SJSA1 (cell line): ENCODE data around the gene CACNA1C. TPM values are rescaled to one million over a fixed set of nuclear protein-coding genes. Genes with fewer than 3 reads are reported as not detected.
A peak's percentile ranks its signal among the peaks of the same experiment; 100 is the strongest.

ENCODE experiments used
- DNase-seq, 2 experiments: peaks; one replicate each; pipeline ENCODE4 v3.0.0-alpha.2; 2015 to 2020; ENCODE audit warnings: low spot score in 2 of 2, low read depth in 1 of 2
- H3K27ac ChIP-seq: fragments of 250-450 bp; sonication (Bioruptor Pico); 2 replicates; pipeline ENCODE4 v1.5.1; 2020; ENCODE audit warnings: mild to moderate bottlenecking, moderate library complexity
- H3K27me3 ChIP-seq: fragments of 250-450 bp; sonication (Bioruptor Pico); replicated peaks from 2 replicates; pipeline ENCODE4 v1.5.1; 2020; ENCODE audit warnings: mild to moderate bottlenecking, moderate library complexity
- H3K36me3 ChIP-seq: fragments of 250-450 bp; sonication (Bioruptor Pico); 2 replicates; pipeline ENCODE4 v1.5.1; 2020; ENCODE audit warnings: mild to moderate bottlenecking
- H3K4me1 ChIP-seq: fragments of 250-450 bp; sonication (Bioruptor Pico); replicated peaks from 2 replicates; pipeline ENCODE4 v1.6.1; 2021; ENCODE audit warnings: mild to moderate bottlenecking
- H3K4me3 ChIP-seq: fragments of 250-450 bp; sonication (Bioruptor Pico); 2 replicates; pipeline ENCODE4 v1.5.1; 2020; ENCODE audit warnings: mild to moderate bottlenecking
- H3K9me3 ChIP-seq: fragments of 250-450 bp; sonication (Bioruptor Pico); replicated peaks from 2 replicates; pipeline ENCODE4 v1.5.1; 2020; ENCODE audit warnings: mild to moderate bottlenecking
- total RNA-seq: library from RNA; depleted of rRNA; stranded (reverse); fragments of >200 nt; shearing (Covaris generic); gene quantifications from 2 replicates; pipeline ENCODE4 v1.2.3, GENCODE V29; 2014

Gene CACNA1C
- total RNA-seq, 1 experiment from 2014 or later, result 6.1 TPM

DNA sequence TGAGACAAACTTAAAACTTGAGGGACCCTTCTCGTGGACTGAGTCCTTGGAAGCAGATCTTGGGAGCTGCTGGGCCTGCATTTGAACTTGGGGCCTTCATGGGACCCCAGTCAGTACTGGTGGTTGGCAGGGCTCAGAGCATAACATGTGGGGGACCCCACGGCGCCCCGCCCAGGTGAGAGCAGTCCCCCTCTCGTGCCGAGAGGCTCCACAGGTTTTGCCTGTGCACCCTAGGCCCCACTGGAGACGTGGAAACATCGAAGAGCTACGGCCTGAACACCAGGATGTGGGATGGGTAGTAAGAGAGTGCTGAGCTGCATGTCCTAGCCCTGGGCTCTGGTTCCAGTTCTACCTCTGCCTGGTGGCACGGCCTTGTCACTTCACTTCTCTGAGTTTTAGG lies 84.1 kb downstream of the CACNA1C start:
- Histone ChIP-seq H3K27ac (no peak overlapping the region), H3K4me1 (peaks cover 11% of the 10 kb centered on the region), H3K4me3 (no peak overlapping the region), H3K27me3 (no peaks in the 10 kb centered on the region), H3K36me3 (no peaks in the 10 kb centered on the region), H3K9me3 (no peaks in the 10 kb centered on the region)
- no peak for DNase-seq

DNA sequence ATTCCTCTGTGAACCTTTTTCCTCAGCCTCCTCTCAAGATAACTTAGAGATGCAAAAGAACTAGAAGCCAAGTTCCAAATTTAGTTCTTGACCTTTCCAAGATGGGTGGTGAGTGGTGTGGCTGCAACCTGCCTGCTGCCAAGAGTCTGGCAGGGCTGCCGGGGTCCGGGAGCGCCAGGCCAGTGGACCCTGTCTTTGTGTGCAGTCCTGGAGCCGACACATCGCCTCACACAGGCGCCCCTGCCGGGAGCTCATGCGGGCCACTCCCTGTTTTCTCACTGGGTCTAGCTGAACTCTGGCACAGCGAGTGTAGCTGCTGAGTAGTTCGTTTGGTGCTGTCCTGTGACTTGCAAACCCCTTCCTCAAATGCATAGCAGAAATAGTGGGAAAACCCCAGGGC lies 84.9 kb downstream of the CACNA1C start:
- Histone ChIP-seq H3K36me3 (no peaks in the 10 kb centered on the region), H3K4me3 (no peak overlapping the region), H3K27ac (no peak overlapping the region), H3K27me3 (no peaks in the 10 kb centered on the region), H3K4me1 (peaks cover 11% of the 10 kb centered on the region), H3K9me3 (no peaks in the 10 kb centered on the region)
- no peak for DNase-seq

DNA sequence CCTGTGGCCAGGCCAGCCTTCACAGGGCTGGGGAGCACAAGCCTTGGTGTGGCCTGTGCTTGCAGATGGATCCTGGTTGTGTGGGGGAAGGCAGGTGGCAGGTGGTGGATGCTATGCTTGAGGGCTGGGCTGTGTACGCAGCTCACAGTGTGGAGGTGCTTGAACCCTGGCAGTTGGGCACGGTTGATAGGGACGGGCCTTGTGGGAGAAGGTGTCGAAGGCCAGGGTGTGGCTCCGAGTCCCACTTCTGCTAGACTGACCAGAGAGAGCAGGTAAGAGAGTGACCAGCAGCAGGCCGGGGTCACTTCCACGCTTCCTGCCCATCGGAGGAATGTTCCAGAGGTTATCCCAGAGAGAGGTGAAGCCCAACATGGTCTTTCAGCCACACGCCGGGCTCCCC lies 85.5 kb downstream of the CACNA1C start:
- no peaks in the 10 kb centered on the region for H3K9me3 ChIP-seq
- peaks cover 11% of the 10 kb centered on the region for H3K4me1 ChIP-seq
- H3K27ac ChIP-seq, result no peak overlapping the region
- no peak for DNase-seq
- H3K4me3 ChIP-seq, result no peak overlapping the region
- H3K27me3 ChIP-seq, result no peaks in the 10 kb centered on the region
- no peaks in the 10 kb centered on the region for H3K36me3 ChIP-seq

DNA sequence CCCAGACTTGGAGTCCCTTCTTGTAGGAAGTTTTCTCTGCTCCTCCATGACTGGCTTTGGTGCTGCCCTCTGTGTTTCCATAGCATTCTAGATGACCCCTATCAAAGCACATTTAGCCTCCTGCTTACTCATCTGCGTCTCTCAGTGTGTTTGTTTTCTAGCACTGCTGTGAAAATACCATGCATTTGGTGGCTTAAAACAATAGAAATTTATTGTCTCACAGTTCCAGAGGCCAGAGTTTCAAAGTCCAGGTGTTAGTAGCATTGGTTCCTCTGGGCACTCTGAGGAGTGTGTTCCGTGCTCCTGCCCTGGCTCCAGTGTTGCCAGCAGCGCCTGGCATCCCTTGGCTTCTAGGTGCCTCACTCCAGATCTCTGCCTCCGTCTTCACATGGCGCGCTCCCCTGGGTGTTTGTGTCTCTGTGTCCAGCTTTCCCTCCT lies 86.1 kb downstream of the CACNA1C start:
- no peak for DNase-seq
- H3K9me3 ChIP-seq, result no peaks in the 10 kb centered on the region

DNA sequence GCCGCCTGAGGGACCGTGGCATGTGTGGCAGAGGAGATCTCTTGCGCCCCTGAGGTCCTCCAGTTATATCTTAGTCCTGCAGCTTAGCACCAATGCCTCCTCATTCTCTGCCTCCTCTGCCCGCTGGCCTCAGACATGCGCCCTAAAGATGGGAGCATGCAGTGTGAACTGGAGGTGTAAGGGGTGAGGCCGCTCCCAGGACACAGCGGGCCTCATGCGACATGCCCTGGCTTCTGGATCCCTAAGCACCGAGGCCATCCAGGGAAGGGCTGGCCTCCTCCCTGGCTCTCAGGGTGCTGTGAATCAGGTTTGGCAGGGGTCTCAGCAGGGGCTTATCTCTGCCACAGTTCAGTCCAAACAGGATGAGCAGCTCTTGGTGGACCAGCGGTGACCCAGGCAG lies 86.9 kb downstream of the CACNA1C start:
- DNase-seq, result no peak
- no peak overlapping the region for H3K4me3 ChIP-seq
- H3K27me3 ChIP-seq, result no peaks in the 10 kb centered on the region
- H3K9me3 ChIP-seq, result no peaks in the 10 kb centered on the region
- peaks cover 11% of the 10 kb centered on the region for H3K4me1 ChIP-seq
- no peak overlapping the region for H3K27ac ChIP-seq
- no peaks in the 10 kb centered on the region for H3K36me3 ChIP-seq

More for the DNA sequence above, 86.1 kb downstream of the CACNA1C start:
- Histone ChIP-seq H3K4me3 (no peak overlapping the region), H3K27ac (no peak overlapping the region), H3K36me3 (no peaks in the 10 kb centered on the region), H3K27me3 (no peaks in the 10 kb centered on the region), H3K4me1 (peaks cover 11% of the 10 kb centered on the region)

DNA sequence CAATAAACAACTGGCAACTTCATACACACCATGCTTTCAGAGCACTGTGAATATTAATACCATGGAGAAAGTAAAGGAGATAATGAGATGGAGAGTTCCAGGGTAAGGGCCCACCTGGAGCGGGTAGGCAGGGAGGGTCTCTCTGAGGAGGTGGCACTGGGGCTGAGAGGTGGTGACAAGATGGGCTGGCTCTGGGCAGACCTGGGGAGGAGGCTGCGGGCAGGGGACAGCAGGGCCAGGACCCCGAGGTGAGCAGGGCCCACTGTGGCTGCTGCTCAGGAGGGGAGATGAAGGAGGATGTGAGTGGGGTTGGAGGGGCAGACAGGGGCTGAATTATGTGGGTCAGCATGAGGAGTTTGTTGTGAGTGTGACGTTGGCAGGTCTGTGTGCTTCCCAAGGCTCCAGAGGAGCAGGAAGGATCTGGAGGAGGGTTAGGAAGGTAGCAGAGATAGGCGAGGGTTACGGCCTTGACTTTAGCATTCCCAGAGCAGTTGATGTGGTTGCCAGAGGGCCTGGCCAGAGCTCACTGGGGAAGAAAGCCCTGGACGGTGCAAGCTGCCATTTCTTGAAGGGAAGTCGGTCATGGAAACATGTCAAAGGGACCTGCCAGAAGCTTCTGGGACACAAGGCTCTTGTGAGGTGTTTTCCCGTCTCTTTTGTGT lies 88.2 kb downstream of the CACNA1C start:
- DNase-seq, result no peak
- H3K4me1 ChIP-seq, result peaks cover 16% of the 10 kb centered on the region
- H3K27me3 ChIP-seq, result no peaks in the 10 kb centered on the region
- H3K9me3 ChIP-seq, result no peaks in the 10 kb centered on the region
- no peak overlapping the region for H3K27ac ChIP-seq
- no peaks in the 10 kb centered on the region for H3K36me3 ChIP-seq
- no peak overlapping the region for H3K4me3 ChIP-seq

DNA sequence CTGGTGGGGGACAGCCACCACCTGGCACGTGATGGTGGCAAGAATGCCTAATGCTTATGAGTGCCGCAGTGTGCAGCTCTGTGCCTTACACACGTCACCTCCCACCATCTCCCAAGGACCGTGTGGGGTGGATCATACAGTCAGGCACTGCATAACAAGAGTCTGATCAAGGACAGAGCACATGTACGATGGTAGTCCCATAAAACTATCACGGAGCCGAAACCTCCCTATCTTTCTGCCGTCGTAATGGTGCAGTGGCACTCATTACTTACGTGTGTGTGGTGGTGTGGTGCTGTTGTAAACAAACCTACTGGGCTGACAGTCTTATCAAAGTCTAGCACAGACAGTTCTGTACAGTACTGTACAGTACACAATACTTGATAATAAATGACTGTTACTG lies 89.3 kb downstream of the CACNA1C start:
- Histone ChIP-seq H3K9me3 (no peaks in the 10 kb centered on the region), H3K36me3 (no peaks in the 10 kb centered on the region), H3K27me3 (no peaks in the 10 kb centered on the region), H3K27ac (no peak overlapping the region), H3K4me1 (peaks cover 16% of the 10 kb centered on the region), H3K4me3 (no peak overlapping the region)
- DNase-seq, result no peak

DNA sequence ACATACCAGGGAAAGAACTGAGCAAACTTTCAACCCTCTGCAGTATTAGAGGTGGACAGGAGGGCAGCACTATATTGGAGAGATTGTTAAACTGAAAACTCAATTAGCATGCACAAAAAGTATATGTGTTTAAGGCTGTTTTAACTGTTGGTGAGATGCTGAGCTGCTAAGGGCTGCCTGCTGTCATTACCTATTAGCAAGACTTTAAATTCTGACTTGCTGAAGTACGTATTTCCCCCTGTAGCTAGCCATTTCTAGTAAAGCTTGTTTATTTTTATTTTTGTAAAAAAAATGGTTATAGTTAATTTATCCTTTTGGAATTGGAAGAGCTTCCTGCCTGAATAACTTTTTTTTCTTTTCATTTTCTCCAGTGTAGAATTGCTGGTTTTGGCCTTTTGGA lies 92.2 kb downstream of the CACNA1C start:
- Histone ChIP-seq H3K9me3 (no peaks in the 10 kb centered on the region), H3K36me3 (no peaks in the 10 kb centered on the region), H3K4me1 (0 out of 2 replicates have a peak, but pooled peaks cover 5% of the 10 kb centered on the region), H3K27me3 (no peaks in the 10 kb centered on the region), H3K4me3 (no peak overlapping the region), H3K27ac (no peak overlapping the region)
- no peak for DNase-seq

DNA sequence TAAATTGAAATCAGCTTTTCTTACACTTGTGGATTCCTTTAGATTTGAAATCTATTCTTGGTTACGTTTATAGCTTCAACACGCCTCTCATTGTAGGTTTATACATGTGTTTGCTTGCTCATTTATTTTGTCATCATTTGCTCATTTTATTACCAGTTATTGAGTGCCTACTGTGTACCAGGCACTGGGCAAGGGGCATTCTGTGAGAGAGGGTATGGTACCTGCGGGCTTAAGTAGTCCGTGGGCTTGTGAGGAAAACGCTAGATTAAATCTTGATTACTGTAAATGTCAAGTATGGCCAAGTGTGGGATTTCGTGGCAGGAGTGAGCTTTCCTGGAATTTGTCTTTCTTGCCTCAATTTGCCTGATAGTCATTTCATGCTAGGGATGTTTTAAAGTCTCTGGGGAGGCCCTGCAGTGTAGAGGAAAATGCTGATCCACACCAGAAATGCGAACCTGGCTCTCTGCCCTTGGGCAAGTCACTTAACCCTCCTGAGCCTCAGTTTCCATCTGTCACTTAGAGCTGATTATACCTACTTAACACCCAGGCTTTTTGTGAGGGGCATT lies 92.7 kb downstream of the CACNA1C start:
- Histone ChIP-seq H3K4me3 (no peak overlapping the region), H3K27me3 (no peaks in the 10 kb centered on the region), H3K36me3 (no peaks in the 10 kb centered on the region), H3K4me1 (0 out of 2 replicates have a peak, but pooled peaks cover 5% of the 10 kb centered on the region), H3K27ac (no peak overlapping the region), H3K9me3 (no peaks in the 10 kb centered on the region)
- DNase-seq, result no peak

DNA sequence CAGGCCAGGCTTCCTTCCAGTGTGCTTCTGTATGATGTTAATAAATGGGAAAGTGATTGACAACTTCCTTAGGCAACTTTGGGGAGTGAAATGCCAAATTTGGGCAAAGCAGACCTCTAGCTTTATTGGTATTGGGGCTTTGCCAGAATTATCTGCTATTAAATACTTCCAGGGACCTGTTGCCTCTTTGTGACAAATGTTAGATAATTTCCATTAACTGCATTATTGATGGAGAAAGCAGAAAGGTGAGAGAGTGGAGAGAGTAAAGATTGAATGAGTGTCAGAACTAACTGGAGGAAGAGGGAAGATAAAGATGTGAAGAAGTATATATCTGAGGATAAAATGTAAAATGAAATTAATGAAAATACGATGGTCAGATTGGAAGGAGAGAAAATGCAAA lies 94.5 kb downstream of the CACNA1C start:
- Histone ChIP-seq H3K27me3 (no peaks in the 10 kb centered on the region), H3K4me3 (no peak overlapping the region), H3K9me3 (no peaks in the 10 kb centered on the region), H3K4me1 (0 out of 2 replicates have a peak, but pooled peaks cover 5% of the 10 kb centered on the region), H3K27ac (no peak overlapping the region), H3K36me3 (no peaks in the 10 kb centered on the region)
- DNase-seq, result no peak

DNA sequence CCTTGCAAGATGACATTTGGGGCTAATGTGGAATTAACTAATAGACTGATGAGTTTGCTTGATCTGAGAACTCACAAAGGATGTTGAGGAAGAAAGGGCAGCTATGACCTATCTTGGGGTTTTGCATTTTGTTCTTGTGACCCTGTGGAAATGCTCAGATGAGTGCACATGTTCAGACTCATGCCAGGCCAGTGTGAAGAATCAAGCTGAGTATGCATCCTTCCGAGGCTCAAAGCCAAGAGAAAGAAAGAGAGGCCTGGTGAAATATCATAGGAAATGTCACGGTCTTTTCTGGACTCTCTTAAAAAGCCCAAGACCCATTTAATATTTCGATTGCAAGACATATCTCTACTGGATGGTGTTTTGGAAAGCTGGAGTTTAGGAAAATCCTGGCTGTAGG lies 96.3 kb downstream of the CACNA1C start:
- Histone ChIP-seq H3K27ac (no peak overlapping the region), H3K9me3 (no peaks in the 10 kb centered on the region), H3K4me3 (no peak overlapping the region), H3K4me1 (peaks cover 21% of the 10 kb centered on the region), H3K27me3 (no peaks in the 10 kb centered on the region), H3K36me3 (no peaks in the 10 kb centered on the region)
- DNase-seq, result no peak

DNA sequence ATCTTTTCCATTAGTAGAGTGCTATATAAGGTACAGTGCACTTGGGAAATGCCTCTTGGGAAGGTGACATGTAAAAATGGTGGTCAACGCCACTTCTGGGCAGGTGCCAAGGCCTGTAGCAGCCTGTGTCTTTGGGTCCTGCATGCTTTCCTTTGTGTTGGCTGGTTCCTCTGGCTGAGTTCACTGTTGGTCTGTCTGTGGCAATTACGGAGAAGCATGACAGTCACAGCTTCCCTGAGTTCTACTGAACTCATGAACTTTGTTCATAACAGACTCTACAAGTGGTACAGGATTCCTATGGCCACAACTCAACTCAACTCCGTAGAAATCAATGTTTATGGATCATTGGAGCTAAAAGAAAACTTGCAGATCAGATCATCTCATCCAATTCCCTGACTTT lies 98.0 kb downstream of the CACNA1C start:
- peaks cover 33% of the 10 kb centered on the region for H3K4me1 ChIP-seq
- no peak overlapping the region for H3K27ac ChIP-seq
- no peak overlapping the region for H3K4me3 ChIP-seq
- no peaks in the 10 kb centered on the region for H3K9me3 ChIP-seq
- H3K27me3 ChIP-seq, result no peaks in the 10 kb centered on the region
- no peaks in the 10 kb centered on the region for H3K36me3 ChIP-seq
- no peak for DNase-seq

DNA sequence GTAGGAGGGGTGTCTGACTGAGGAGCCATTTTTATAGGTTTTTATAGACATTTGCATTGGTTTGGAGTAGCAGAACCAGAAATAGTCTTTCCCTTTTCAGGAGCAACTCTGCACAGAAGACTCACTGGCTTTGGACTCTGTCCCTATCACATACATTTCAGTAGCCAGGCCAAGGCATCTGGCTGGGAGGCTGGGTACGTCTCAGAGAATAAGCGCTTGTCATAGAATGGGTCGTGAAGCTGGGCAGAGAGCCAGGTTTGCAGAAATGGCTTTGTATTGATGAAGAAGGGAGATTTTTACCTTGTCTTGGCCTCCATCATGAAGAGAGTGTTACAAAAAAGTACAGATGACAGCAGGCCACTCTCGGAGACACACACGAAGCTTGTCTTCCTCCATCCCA lies 98.6 kb downstream of the CACNA1C start:
- no peaks in the 10 kb centered on the region for H3K27me3 ChIP-seq
- H3K4me3 ChIP-seq, result no peak overlapping the region
- peaks cover 38% of the 10 kb centered on the region for H3K4me1 ChIP-seq
- H3K36me3 ChIP-seq, result no peaks in the 10 kb centered on the region
- no peak overlapping the region for H3K27ac ChIP-seq
- no peak for DNase-seq
- H3K9me3 ChIP-seq, result no peaks in the 10 kb centered on the region

DNA sequence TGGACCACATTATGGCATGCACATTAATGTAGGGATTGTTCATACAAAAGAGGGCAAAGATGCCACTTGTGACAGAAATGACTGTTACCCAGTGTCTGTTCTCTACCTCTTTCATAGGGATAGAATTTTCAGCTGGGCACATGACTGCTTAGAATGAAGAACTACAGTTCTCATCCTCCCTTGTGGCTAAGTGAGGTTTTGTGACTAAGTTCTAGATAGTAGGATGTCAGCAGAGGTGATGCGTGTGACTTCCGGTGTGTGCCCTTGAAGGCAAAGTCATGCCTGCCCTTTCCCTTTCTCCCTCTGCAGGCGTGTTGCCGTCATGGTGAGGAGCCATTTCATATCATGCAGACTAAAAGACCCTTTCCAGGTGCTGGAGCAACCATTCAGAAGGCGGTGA lies 99.3 kb downstream of the CACNA1C start:
- Histone ChIP-seq H3K4me3 (no peak overlapping the region), H3K4me1 (peaks cover 45% of the 10 kb centered on the region), H3K9me3 (no peaks in the 10 kb centered on the region), H3K27ac (no peak overlapping the region), H3K27me3 (no peaks in the 10 kb centered on the region), H3K36me3 (no peaks in the 10 kb centered on the region)
- DNase-seq, result no peak

DNA sequence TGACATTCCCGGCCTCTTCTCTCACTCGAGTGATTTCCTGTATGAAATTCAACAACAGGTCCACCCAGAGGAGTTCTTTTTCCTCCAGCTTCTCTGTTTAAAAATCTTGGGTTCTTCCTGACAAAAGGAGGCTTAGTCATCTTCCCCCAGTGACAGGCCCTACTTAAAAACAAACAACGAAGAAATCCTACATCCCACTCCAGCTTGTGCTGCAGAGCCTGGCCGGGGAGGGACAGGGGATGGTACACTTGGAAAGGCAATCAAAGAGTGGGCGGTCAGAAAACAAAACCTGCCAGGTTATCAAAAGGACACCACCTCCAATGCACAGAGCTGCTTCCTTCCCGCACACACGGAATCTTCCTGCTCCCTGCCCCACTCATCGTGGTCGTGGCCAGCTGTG lies 101.3 kb downstream of the CACNA1C start:
- no peak overlapping the region for H3K4me3 ChIP-seq
- H3K27ac ChIP-seq, result peak overlapping the region; percentile 65
- peaks cover 45% of the 10 kb centered on the region for H3K4me1 ChIP-seq
- no peaks in the 10 kb centered on the region for H3K27me3 ChIP-seq
- H3K36me3 ChIP-seq, result no peaks in the 10 kb centered on the region
- H3K9me3 ChIP-seq, result no peaks in the 10 kb centered on the region
- DNase-seq, result peak; percentile 71 to 87
